Subcutaneous abdominal adipose tissue (tissue), 5 donors: ENCODE measurements around the gene GID8.

Experiments used
- H3K27ac ChIP-seq: one replicate; pipeline ENCODE4 v1.7.0; 2013; ENCODE audit warnings: low read depth, mild to moderate bottlenecking, inconsistent platforms, low read length, moderate library complexity
- H3K27me3 ChIP-seq, 5 donors: one replicate each; pipeline ENCODE4 v1.7.0; 2013; ENCODE audit warnings: low read length in 5 of 5, inconsistent platforms in 1 of 5; ENCODE audit not compliant: control insufficient read depth in 5 of 5, insufficient read depth in 4 of 5
- H3K36me3 ChIP-seq, 5 donors: one replicate each; pipeline ENCODE4 v1.7.0; 2013; ENCODE audit warnings: low read length in 5 of 5; ENCODE audit not compliant: control insufficient read depth in 5 of 5, insufficient read depth in 5 of 5
- H3K4me1 ChIP-seq, 5 donors: one replicate each; pipeline ENCODE4 v1.7.0; 2013; ENCODE audit warnings: low read length in 5 of 5, mild to moderate bottlenecking in 3 of 5, moderate library complexity in 1 of 5; ENCODE audit not compliant: control insufficient read depth in 5 of 5, insufficient read depth in 5 of 5
- H3K4me3 ChIP-seq, 5 donors: one replicate each; pipeline ENCODE4 v1.7.0; 2013; ENCODE audit warnings: low read length in 5 of 5, low read depth in 1 of 5
- H3K9ac ChIP-seq, 5 donors: one replicate each; pipeline ENCODE4 v1.7.0; 2013; ENCODE audit warnings: low read length in 5 of 5, mild to moderate bottlenecking in 4 of 5, moderate library complexity in 3 of 5
- H3K9me3 ChIP-seq, 5 donors: one replicate each; pipeline ENCODE4 v1.7.0; 2013; ENCODE audit warnings: low read length in 5 of 5; ENCODE audit not compliant: control insufficient read depth in 5 of 5
- donor health status: healthy.
- donor health status: healthy.
- donor health status: healthy.
- donor health status: healthy.
- donor health status: healthy.

The GID8 gene

GRCh38 chr20:62989201-62989601 lies 51.3 kb downstream of the GID8 start:
- Histone ChIP-seq H3K4me1 (peaks cover 0 to 7% (median 2%) of the 10 kb centered on the region in 5 donors), H3K9me3 (no peaks in the 10 kb centered on the region), H3K36me3 (no peaks in the 10 kb centered on the region), H3K27ac (no peak overlapping the region), H3K9ac (no peak overlapping the region), H3K4me3 (no peak overlapping the region), H3K27me3 (peaks cover 21 to 63% (median 41%) of the 10 kb centered on the region in 5 donors)

- Histone ChIP-seq H3K4me1 (peaks cover 0 to 7% (median 2%) of the 10 kb centered on the region in 5 donors), H3K9ac (no peak overlapping the region), H3K4me3 (no peak overlapping the region), H3K27me3 (peaks cover 28 to 64% (median 47%) of the 10 kb centered on the region in 5 donors), H3K9me3 (no peaks in the 10 kb centered on the region), H3K27ac (no peak overlapping the region), H3K36me3 (no peaks in the 10 kb centered on the region)
Measured at GRCh38 chr20:62990306-62990825, 52.4 kb downstream of the GID8 start.

- Histone ChIP-seq H3K9ac (no peak overlapping the region), H3K4me1 (peaks cover 0 to 6% (median 2%) of the 10 kb centered on the region in 5 donors), H3K4me3 (no peak overlapping the region), H3K36me3 (no peaks in the 10 kb centered on the region), H3K9me3 (no peaks in the 10 kb centered on the region), H3K27me3 (peaks cover 23 to 64% (median 51%) of the 10 kb centered on the region in 5 donors), H3K27ac (no peak overlapping the region)
Measured at GRCh38 chr20:62991196-62991807, 53.4 kb downstream of the GID8 start.

DNA sequence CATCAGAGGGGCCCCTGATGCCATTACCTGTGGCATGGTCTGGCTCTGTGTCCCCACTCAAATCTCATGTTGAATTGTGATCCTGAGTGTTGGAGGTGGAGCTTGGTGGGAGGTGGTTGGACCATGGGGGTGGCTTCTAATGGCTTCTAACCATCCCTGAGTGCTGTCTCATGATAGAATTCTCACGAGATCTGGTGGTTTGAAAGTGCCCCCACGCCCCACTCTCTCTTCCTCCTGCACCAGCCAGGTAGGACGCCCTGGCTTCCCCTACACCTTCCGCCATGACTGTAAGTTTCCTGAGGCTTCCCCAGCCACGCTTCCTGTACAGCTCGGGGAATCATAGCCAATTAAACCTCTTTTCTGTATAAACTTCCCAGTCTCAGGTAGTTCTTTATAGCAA lies 53.9 kb downstream of the GID8 start:
- Histone ChIP-seq H3K9ac (no peak overlapping the region), H3K4me3 (no peak overlapping the region), H3K4me1 (peaks cover 0 to 3% (median 2%) of the 10 kb centered on the region in 5 donors), H3K27ac (no peak overlapping the region), H3K9me3 (no peaks in the 10 kb centered on the region), H3K27me3 (peaks cover 27 to 62% (median 52%) of the 10 kb centered on the region in 5 donors), H3K36me3 (no peaks in the 10 kb centered on the region)

DNA sequence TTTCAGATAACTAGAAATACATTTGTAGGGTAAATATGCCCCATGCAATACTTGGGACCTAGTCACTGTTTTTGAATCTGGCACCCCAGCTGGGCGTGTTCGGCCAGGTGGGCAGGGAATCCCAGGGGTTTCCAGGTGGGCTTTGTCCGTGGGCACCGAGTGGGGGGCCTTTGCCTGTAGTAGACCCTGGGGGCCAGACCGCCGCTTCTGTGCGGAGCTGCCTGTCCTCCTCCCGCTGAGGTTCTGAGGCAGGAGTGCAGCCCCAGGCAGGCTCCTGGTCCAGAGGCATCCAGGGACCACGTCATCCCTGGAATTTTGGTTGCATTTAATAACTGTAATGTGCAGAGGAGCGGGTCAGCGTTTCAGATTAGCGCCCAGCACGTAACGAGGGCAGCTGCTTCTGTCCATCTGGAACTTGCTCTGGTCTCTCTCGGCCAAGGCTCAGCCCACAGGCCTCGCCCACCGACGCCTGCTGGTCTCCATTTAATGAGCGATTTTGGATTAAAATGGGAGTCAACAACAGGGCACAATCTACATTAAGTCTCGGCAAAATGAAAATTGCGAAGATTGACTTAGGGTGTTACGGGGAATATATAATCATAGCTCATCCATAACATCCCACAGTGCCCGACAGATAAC lies 56.0 kb downstream of the GID8 start:
- H3K9me3 ChIP-seq = no peaks in the 10 kb centered on the region
- H3K4me1 ChIP-seq = peaks cover 0 to under 1% (median 0%) of the 10 kb centered on the region in 5 donors
- H3K27ac ChIP-seq = no peak overlapping the region
- H3K36me3 ChIP-seq = no peaks in the 10 kb centered on the region
- H3K4me3 ChIP-seq = no peak overlapping the region
- H3K27me3 ChIP-seq = peaks cover 29 to 67% (median 60%) of the 10 kb centered on the region in 5 donors
- H3K9ac ChIP-seq = no peak overlapping the region

- peaks cover 0 to 4% (median 0%) of the 10 kb centered on the region in 5 donors for H3K9me3 ChIP-seq
- no peaks in the 10 kb centered on the region for H3K36me3 ChIP-seq
- H3K9ac ChIP-seq = no peak overlapping the region
- no peak overlapping the region for H3K4me3 ChIP-seq
- H3K27me3 ChIP-seq = peaks cover 29 to 71% (median 68%) of the 10 kb centered on the region in 5 donors
- no peaks in the 10 kb centered on the region for H3K4me1 ChIP-seq
- H3K27ac ChIP-seq = no peak overlapping the region
Measured at GRCh38 chr20:62994869-62995281, 56.9 kb downstream of the GID8 start.

DNA sequence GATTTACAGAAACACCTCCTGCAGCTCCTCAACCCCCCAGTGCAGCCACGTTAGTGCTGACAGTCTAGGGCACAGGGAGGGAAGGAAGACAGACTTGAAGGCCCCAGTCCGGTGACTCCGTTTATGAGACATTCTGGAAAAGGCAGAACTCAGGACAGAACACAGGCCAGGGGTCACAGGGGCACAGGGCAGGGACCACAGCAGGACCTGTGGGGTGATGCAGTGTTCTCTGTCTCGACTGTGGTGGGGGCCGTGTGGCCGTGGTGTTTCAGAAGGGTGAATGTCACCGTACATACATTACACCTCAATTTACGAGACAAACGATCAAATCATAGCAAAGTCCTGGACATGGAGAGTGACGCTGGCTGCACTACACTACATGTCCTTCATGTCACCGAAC lies 57.5 kb downstream of the GID8 start:
- no peak overlapping the region for H3K4me3 ChIP-seq
- no peaks in the 10 kb centered on the region for H3K36me3 ChIP-seq
- H3K27ac ChIP-seq = no peak overlapping the region
- peaks cover 0 to 4% (median 0%) of the 10 kb centered on the region in 5 donors for H3K9me3 ChIP-seq
- no peaks in the 10 kb centered on the region for H3K4me1 ChIP-seq
- H3K9ac ChIP-seq = no peak overlapping the region
- peaks cover 32 to 71% (median 69%) of the 10 kb centered on the region in 5 donors for H3K27me3 ChIP-seq

- Histone ChIP-seq H3K27ac (no peak overlapping the region), H3K36me3 (no peaks in the 10 kb centered on the region), H3K9ac (no peak overlapping the region), H3K4me3 (no peak overlapping the region), H3K27me3 (peaks cover 29 to 71% (median 68%) of the 10 kb centered on the region in 5 donors), H3K9me3 (peaks cover 0 to 4% (median 0%) of the 10 kb centered on the region in 5 donors), H3K4me1 (no peaks in the 10 kb centered on the region)
Measured at GRCh38 chr20:62995898-62996595, 58.1 kb downstream of the GID8 start.

DNA sequence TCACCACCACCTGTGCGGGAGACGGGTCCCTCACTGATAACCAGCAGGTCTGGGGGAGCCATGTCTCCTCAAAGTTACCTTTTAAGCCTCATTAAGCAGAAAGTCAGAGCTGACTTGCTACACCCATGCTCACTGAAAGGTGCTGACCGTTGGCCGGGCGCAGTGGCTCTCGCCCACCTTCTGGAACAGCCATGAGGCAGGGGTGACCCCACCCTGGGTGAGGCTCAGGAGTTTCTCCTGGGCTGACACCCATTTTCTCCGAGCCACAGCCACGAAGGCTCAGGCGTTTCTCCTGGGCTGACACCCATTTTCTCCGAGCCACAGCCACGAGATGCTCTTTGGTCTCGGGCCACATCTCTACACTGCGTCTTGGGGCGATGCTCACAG lies 58.6 kb downstream of the GID8 start:
- H3K4me1 ChIP-seq = no peaks in the 10 kb centered on the region
- H3K9ac ChIP-seq = no peak overlapping the region
- no peaks in the 10 kb centered on the region for H3K36me3 ChIP-seq
- H3K4me3 ChIP-seq = no peak overlapping the region
- peaks cover 0 to 4% (median 0%) of the 10 kb centered on the region in 5 donors for H3K9me3 ChIP-seq
- peaks cover 29 to 69% (median 67%) of the 10 kb centered on the region in 5 donors for H3K27me3 ChIP-seq
- no peak overlapping the region for H3K27ac ChIP-seq
